Neural cell (in vitro differentiated cells): ENCODE measurements around the gene ZFYVE26. TPM values are rescaled to one million over a fixed set of nuclear protein-coding genes. Genes with fewer than 3 reads are reported as not detected.

Source experiments
- H2AFZ ChIP-seq: fragments of 200-600, 300-800 bp; sonication (generic), shearing (Covaris generic); 2 replicates; pipeline ENCODE4 v1.6.0; 2014; ENCODE audit warnings: low read depth, mild to moderate bottlenecking, antibody characterized with exemption, low read length, moderate library complexity
- H3F3A ChIP-seq: fragments of 200-600 bp; shearing (Covaris generic); 2 replicates; pipeline ENCODE4 v1.6.1; 2016; ENCODE audit warnings: mild to moderate bottlenecking, moderate library complexity, mixed read lengths, antibody characterized with exemption, low read length; ENCODE audit not compliant: insufficient read depth, poor library complexity, severe bottlenecking
- H3K27ac ChIP-seq: fragments of 200-600, 300-800 bp; sonication (generic), shearing (Covaris generic); 2 replicates; pipeline ENCODE4 v1.5.1; 2014; ENCODE audit warnings: mild to moderate bottlenecking, low read length, moderate library complexity
- H3K27me3 ChIP-seq: fragments of 300-800, 200-600 bp; sonication (generic), shearing (Covaris generic); 2 replicates; pipeline ENCODE4 v1.6.0; 2014; ENCODE audit warnings: mild to moderate bottlenecking, low read depth, low read length, moderate library complexity; ENCODE audit not compliant: insufficient read depth
- H3K36me3 ChIP-seq: fragments of 300-800, 200-600 bp; sonication (generic), shearing (Covaris generic); 2 replicates; pipeline ENCODE4 v1.5.1; 2014; ENCODE audit warnings: mild to moderate bottlenecking, antibody characterized with exemption, low read length, moderate library complexity; ENCODE audit not compliant: insufficient read depth
- H3K4me2 ChIP-seq: fragments of 300-800, 200-600 bp; sonication (generic), shearing (Covaris generic); 2 replicates; pipeline ENCODE4 v1.6.0; 2014; ENCODE audit warnings: mild to moderate bottlenecking, low read length
- H3K4me3 ChIP-seq: fragments of 300-800, 200-600 bp; sonication (generic), shearing (Covaris generic); 2 replicates; pipeline ENCODE4 v1.5.1; 2014; ENCODE audit warnings: mild to moderate bottlenecking, low read length, moderate library complexity
- H3K79me2 ChIP-seq: fragments of 200-600 bp; shearing (Covaris generic); replicated peaks from 2 replicates; pipeline ENCODE4 v1.6.0; 2014; ENCODE audit warnings: mild to moderate bottlenecking, low read length, moderate library complexity; ENCODE audit not compliant: insufficient read depth
- H3K9ac ChIP-seq: fragments of 300-800, 200-600 bp; sonication (generic), shearing (Covaris generic); 2 replicates; pipeline ENCODE4 v1.6.1; 2016; ENCODE audit warnings: mild to moderate bottlenecking, low read length, mixed read lengths
- H3K9me2 ChIP-seq: fragments of 200-600 bp; shearing (Covaris generic); 2 replicates; pipeline ENCODE4 v1.6.1; 2016; ENCODE audit warnings: mild to moderate bottlenecking, low read length, mixed read lengths; ENCODE audit not compliant: insufficient read depth
- H3K9me3 ChIP-seq: fragments of 200-600, 300-800 bp; sonication (generic), shearing (Covaris generic); 2 replicates; pipeline ENCODE4 v1.6.1; 2016; ENCODE audit warnings: mild to moderate bottlenecking, mixed run types, low read length, moderate library complexity, mixed read lengths
- H4K20me1 ChIP-seq: fragments of 200-600 bp; shearing (Covaris generic); 2 replicates; pipeline ENCODE4 v1.6.1; 2016; ENCODE audit warnings: mild to moderate bottlenecking, mixed run types; ENCODE audit not compliant: insufficient read depth
- CTCF ChIP-seq: fragments of 450-650 bp; IDR thresholded peaks from 2 replicates; pipeline ENCODE4 v1.5.1; 2014; ENCODE audit warnings: antibody characterized with exemption, mild to moderate bottlenecking, moderate library complexity; ENCODE audit not compliant: poor library complexity, severe bottlenecking
- EP300 ChIP-seq: fragments of 450-650 bp; conservative IDR thresholded peaks from 2 replicates; pipeline ENCODE4 v1.6.1; 2014; ENCODE audit warnings: antibody characterized with exemption, mild to moderate bottlenecking, moderate library complexity; ENCODE audit not compliant: poor library complexity, severe bottlenecking
- EZH2 ChIP-seq: fragments of 200-600, 300-800 bp; shearing (Covaris generic), sonication (generic); IDR thresholded peaks from 2 replicates; pipeline ENCODE4 v1.6.1; 2014; ENCODE audit warnings: antibody characterized with exemption, low read length, borderline replicate concordance, mild to moderate bottlenecking; ENCODE audit not compliant: insufficient read depth, poor library complexity, severe bottlenecking
- MXI1 ChIP-seq: fragments of 450-650 bp; conservative IDR thresholded peaks from 2 replicates; pipeline ENCODE4 v1.6.1; 2014; ENCODE audit warnings: antibody characterized with exemption, mild to moderate bottlenecking; ENCODE audit not compliant: poor library complexity, severe bottlenecking
- POLR2AphosphoS5 ChIP-seq: IDR thresholded peaks from 2 replicates; pipeline ENCODE4 v1.6.1; 2012
- RAD21 ChIP-seq: fragments of 450-650 bp; conservative IDR thresholded peaks from 2 replicates; pipeline ENCODE4 v1.6.1; 2014; ENCODE audit warnings: antibody characterized with exemption, mild to moderate bottlenecking, moderate library complexity
- REST ChIP-seq: IDR thresholded peaks from 2 replicates; pipeline ENCODE4 v1.6.1; 2012; ENCODE audit warnings: borderline replicate concordance
- SMC3 ChIP-seq: fragments of 450-650 bp; conservative IDR thresholded peaks from 2 replicates; pipeline ENCODE4 v1.6.1; 2014; ENCODE audit warnings: antibody characterized with exemption, mild to moderate bottlenecking, moderate library complexity; ENCODE audit not compliant: poor library complexity
- TAF1 ChIP-seq: IDR thresholded peaks from 2 replicates; pipeline ENCODE4 v1.6.1; 2012; ENCODE audit warnings: low read depth
- polyA plus RNA-seq: library from polyadenylated mRNA; depleted of rRNA; stranded (reverse); fragments of >200 nt; gene quantifications from 2 replicates; pipeline ENCODE4 v1.2.3, GENCODE V29; 2014

Gene ZFYVE26
- polyA plus RNA-seq, 1 donor from 2014 or later: 8.5 TPM

- no peaks in the 10 kb centered on the region for H3F3A ChIP-seq
- H3K9ac ChIP-seq: no peak overlapping the region
- H3K79me2 ChIP-seq: no peaks in the 10 kb centered on the region
- no peaks in the 10 kb centered on the region for H3K36me3 ChIP-seq
- H3K4me2 ChIP-seq: no peak overlapping the region
- H4K20me1 ChIP-seq: no peaks in the 10 kb centered on the region
- no peaks in the 10 kb centered on the region for H3K9me2 ChIP-seq
- no peaks in the 10 kb centered on the region for H3K9me3 ChIP-seq
- TF ChIP-seq MXI1 (no peak), TAF1 (no peak), POLR2AphosphoS5 (no peak), SMC3 (no peak), CTCF (no peak), RAD21 (no peak), EP300 (no peak), REST (no peak), EZH2 (no peak)
- H3K27me3 ChIP-seq: no peaks in the 10 kb centered on the region
- no peak overlapping the region for H3K4me3 ChIP-seq
- no peak overlapping the region for H2AFZ ChIP-seq
- no peak overlapping the region for H3K27ac ChIP-seq
Observed at GRCh38 chr14:67784244-67784823, 32.1 kb downstream of the ZFYVE26 start.

DNA sequence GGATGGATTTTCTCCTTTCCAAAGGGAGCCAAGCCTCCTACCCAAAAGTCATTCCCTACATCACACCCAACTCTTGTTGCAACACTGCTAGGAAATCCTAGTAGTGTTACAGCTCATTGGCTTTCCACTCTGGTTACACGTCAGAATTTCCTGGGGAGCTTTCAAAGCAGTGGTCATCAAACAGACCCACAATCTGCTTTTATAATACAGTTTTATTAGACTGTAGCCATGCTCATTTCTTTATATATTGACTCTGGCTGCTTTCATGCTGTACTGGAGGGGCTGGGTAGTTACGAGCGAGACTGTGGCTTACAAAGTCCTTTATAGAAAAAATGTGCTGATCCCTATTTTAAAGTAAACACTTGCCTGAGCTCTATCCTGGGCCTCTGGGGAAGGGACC, 34.3 kb downstream of the ZFYVE26 start:
- Histone ChIP-seq H3F3A (no peaks in the 10 kb centered on the region), H3K27me3 (no peaks in the 10 kb centered on the region), H3K79me2 (no peaks in the 10 kb centered on the region), H2AFZ (no peak overlapping the region), H4K20me1 (no peaks in the 10 kb centered on the region), H3K4me3 (no peak overlapping the region), H3K27ac (no peak overlapping the region), H3K9me3 (no peaks in the 10 kb centered on the region), H3K4me2 (no peak overlapping the region), H3K36me3 (peaks cover 6% of the 10 kb centered on the region), H3K9ac (no peak overlapping the region), H3K9me2 (no peaks in the 10 kb centered on the region)
- no peak for TF ChIP-seq POLR2AphosphoS5
- no peak for TF ChIP-seq EP300
- no peak for TF ChIP-seq TAF1
- TF ChIP-seq REST: no peak
- TF ChIP-seq SMC3: no peak
- TF ChIP-seq MXI1: no peak
- no peak for TF ChIP-seq RAD21
- no peak for TF ChIP-seq EZH2
- TF ChIP-seq CTCF: no peak
